ENCODE data around the gene PTPN23. TPM values are rescaled to one million over a fixed set of nuclear protein-coding genes. Genes with fewer than 3 reads are reported as not detected.

Gene PTPN23
- total and polyA plus RNA-seq, 8 donors: 8.6 to 120 (median 27.6) TPM

GRCh38 chr3:47441796-47442551 lies 61.2 kb downstream of the PTPN23 start:
- Histone ChIP-seq H3K27ac (peak overlapping the region; percentile 52 to 87 (median 85)), H3K4me3 (no peak overlapping the region), H3K9me3 (no peaks in the 10 kb centered on the region), H3K36me3 (peaks cover 10 to 56% (median 48%) of the 10 kb centered on the region in 4 donors), H3K27me3 (no peaks in the 10 kb centered on the region), H3K4me1 (peaks cover 26 to 42% (median 34%) of the 10 kb centered on the region in 4 donors)
- WGBS, 5 donors: 52 to 70% (median 60%) methylated on average over 4 of the region's 4 CpGs
- TF ChIP-seq POLR2AphosphoS5 (IDR thresholded peaks at IDR 0.05) (no peak), CTCF (IDR thresholded peaks at IDR 0.05) (no peak)
- peak in 1 of 2 donors; percentile 49 for DNase-seq
- intact Hi-C loops (cut with DNase I; ENCODE audit: low total_unique reads): no loop called here

- peaks cover 26 to 42% (median 34%) of the 10 kb centered on the region in 4 donors for H3K4me1 ChIP-seq
- WGBS, 5 donors: 14 to 40% (median 25%) methylated on average over 5 of the region's 5 CpGs
- peak overlapping the region; percentile 60 to 87 (median 85) for H3K27ac ChIP-seq
- H3K36me3 ChIP-seq: peaks cover 10 to 41% (median 34%) of the 10 kb centered on the region in 4 donors
- intact Hi-C loops (cut with DNase I; ENCODE audit: low total_unique reads): no loop called here
- no peaks in the 10 kb centered on the region for H3K27me3 ChIP-seq
- no peaks in the 10 kb centered on the region for H3K9me3 ChIP-seq
- no peak for TF ChIP-seq EP300 (IDR thresholded peaks at IDR 0.05)
- TF ChIP-seq POLR2AphosphoS5 (IDR thresholded peaks at IDR 0.05): no peak
- TF ChIP-seq CTCF (IDR thresholded peaks at IDR 0.05): no peak
- DNase-seq: peak; percentile 53 to 84
- no peak overlapping the region for H3K4me3 ChIP-seq
These were observed 62.8 kb downstream of the PTPN23 start for GRCh38 chr3:47443611-47443995.

- Histone ChIP-seq H3K4me3 (no peak overlapping the region), H3K9me3 (no peaks in the 10 kb centered on the region), H3K27me3 (no peaks in the 10 kb centered on the region), H3K4me1 (peaks cover 26 to 42% (median 34%) of the 10 kb centered on the region in 4 donors), H3K27ac (peak overlapping the region; percentile 29 to 87 (median 85)), H3K36me3 (peaks cover 10 to 36% (median 29%) of the 10 kb centered on the region in 4 donors)
- TF ChIP-seq CTCF (IDR thresholded peaks at IDR 0.05) (no peak), EP300 (IDR thresholded peaks at IDR 0.05) (no peak)
- no peak for DNase-seq
- 84 to 91% (median 89%) methylated on average over 5 of the region's 5 CpGs for WGBS, 5 donors
- intact Hi-C loops (cut with DNase I; ENCODE audit: low total_unique reads): no loop called here
These were observed 63.3 kb downstream of the PTPN23 start for GRCh38 chr3:47444103-47444502.

GRCh38 chr3:47452453-47453215 lies 71.8 kb downstream of the PTPN23 start:
- H3K4me3 ChIP-seq: no peak overlapping the region
- peaks cover 5 to 33% (median 14%) of the 10 kb centered on the region in 4 donors for H3K4me1 ChIP-seq
- WGBS, 5 donors: 65 to 98% (median 91%) methylated on average over 4 of the region's 4 CpGs
- peak overlapping the region in 1 of 5 donors; percentile 14 for H3K27ac ChIP-seq
- no peaks in the 10 kb centered on the region for H3K9me3 ChIP-seq
- H3K27me3 ChIP-seq: no peaks in the 10 kb centered on the region
- TF ChIP-seq CTCF (IDR thresholded peaks at IDR 0.05) (no peak), EP300 (IDR thresholded peaks at IDR 0.05) (no peak), POLR2AphosphoS5 (IDR thresholded peaks at IDR 0.05) (no peak), POLR2A (IDR thresholded peaks at IDR 0.05) (no peak)
- no peaks in the 10 kb centered on the region for H3K36me3 ChIP-seq
- DNase-seq: no peak
- intact Hi-C loops (cut with DNase I; ENCODE audit: low total_unique reads): no loop called here
